HG03469 (cell line): Measurements from ENCODE around the gene DNAH11.
"Not testable (repeated sequence)": the region's sequence is repeated elsewhere in the genome, so short reads cannot be mapped to it uniquely, and the experiment has no call there.

Source experiments
- ATAC-seq: cut with Tn5 transposase; IDR thresholded peaks from one replicate; pipeline ENCODE4 v1.9.1; 2021; ENCODE audit warnings: mild to moderate bottlenecking, moderate library complexity, moderate number of reproducible peaks; ENCODE audit not compliant: unreplicated experiment

DNAH11 gene

DNA sequence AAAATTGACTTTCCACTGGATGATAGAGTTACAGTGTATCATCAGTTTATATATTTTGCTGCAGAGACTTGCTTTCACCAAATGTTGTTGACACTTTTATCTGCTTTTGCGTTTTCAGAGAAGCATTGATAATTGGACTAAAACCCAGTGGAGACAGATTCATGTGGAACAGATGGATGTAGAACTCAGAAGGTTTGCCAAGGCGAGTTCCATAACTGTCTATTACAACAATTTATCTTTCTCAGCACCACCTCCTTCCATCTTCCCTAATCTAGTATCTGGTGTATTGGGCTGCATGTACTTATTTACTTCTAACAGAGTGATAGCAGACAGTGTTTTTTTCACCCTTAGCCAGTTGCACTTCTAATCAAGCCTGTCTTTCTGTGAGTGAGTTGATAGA lies 73.3 kb downstream of the DNAH11 start:
- ATAC-seq, result no peak

DNA sequence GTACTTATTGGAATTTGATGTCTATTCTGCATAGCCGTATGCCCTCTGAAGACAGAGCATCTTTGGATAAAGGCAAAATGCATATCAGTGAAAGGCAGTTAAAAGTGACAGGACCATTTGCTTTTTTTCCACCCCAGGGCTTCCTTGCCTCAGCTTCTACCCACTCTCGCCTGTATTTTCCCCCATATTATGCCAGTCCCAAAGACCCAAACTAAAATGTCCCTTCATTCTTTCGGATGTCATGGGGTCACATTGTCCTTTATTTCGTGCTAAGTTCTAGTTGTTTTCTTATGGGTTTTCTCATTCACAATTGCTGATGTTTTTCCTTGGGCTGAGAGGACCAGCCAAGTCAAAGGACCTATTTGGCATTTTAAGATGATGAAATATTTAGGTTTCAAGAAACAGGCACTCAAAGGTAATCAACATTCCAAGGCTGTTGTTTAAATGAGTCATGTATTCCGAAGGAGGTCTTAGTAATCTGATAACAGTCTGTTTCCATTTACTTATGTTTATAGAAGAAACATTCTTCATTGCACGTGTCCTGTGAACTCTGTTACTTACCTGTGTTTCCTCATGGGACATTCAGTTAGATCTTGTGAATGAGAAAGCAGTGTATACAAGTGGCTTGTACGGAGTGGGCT lies 74.1 kb downstream of the DNAH11 start:
- ATAC-seq, result no peak

DNA sequence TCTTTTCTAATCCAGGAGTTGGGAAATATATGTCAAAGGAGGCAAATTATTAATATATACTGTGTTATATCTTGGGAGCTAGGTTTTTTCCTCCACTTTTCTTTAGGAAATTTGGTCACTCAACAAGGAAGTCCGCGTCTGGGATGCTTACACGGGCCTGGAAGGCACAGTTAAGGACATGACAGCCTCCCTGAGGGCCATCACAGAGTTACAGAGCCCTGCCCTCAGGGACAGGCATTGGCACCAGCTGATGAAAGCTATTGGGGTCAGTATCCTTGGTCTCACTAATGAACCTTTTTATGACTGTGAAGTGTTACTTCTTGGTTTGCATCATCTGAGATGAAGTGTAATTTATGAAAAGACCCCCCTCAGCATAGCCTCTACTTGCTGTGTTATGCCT lies 74.7 kb downstream of the DNAH11 start:
- no peak for ATAC-seq

DNA sequence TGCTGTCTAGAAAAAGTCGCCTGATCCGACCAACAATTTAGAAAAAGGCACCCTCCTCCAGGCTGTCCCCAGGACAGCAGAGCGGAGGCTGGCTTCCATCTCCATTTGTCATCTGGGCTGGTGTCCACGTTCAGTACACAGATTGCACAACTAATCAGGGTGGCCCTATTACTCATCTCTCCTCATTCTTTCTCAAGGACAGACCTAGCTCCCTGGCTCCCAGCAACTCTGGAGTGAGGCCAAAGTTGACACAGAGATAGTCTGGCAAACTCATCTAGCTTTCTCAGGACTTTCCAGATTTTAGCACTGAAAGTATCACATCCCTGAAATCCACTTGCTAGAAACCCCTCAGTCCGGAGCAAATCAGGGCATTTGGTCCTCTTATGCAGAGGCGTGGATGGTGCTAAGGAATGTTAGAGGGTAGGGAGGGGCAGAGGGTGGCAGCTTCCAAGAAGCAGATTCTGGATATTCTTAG lies 75.1 kb downstream of the DNAH11 start:
- no peak for ATAC-seq

DNA sequence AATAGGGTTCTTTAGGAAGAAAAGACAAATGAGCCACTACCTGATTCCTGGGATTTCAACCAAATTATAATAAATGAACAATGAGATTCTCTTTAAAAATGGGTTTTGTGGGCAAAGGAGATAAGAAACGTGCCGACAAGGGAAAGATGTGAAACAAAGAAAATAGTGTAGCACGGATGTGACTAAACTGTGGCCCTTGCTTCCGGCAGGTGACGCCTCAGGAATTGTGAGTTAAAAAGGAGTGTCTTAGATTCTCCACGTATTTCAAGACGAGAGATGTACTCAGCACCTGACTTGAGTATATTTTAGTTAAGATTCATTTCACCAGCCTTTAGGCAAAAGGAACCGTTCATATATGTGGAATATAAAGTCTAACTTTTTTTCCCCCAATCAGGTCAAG lies 75.9 kb downstream of the DNAH11 start:
- ATAC-seq, result no peak

DNA sequence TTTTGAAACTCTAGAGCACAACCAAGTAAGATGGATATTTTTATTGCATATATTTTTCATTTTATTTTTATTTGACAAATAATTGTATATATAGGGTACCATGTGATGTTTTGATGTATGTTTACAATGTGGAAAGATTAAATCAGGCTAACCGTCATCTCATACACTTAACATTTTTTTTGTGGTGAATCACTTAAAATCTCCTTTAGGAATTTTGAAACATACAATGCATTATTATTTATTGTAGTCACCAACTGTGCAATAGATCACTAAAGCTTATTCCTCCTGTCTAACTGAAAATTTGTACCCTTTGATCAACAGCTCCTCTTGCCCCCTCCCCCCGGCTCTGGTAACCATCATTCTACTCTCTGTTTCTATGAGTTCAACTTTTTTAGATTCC lies 77.2 kb downstream of the DNAH11 start:
- ATAC-seq, result no peak

DNA sequence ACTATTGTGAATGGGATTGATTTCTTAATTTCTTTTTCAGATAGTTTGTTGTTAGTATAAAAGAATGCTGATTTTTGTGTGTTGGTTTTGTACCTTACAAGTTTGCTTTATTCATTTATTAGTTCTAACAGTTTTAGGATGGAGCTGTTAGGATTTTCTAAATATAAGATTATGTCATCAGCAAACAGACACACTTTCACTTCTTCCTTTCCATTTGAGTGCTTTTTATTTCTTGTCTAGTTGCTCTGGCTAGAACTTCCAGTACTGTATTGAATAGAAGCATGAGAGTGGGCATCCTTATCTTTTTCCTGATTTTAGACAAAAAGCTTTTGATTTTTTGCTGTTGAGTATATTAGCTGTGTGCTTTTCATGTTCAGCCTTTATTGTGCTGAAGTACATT lies 81.5 kb downstream of the DNAH11 start:
- no peak for ATAC-seq

DNA sequence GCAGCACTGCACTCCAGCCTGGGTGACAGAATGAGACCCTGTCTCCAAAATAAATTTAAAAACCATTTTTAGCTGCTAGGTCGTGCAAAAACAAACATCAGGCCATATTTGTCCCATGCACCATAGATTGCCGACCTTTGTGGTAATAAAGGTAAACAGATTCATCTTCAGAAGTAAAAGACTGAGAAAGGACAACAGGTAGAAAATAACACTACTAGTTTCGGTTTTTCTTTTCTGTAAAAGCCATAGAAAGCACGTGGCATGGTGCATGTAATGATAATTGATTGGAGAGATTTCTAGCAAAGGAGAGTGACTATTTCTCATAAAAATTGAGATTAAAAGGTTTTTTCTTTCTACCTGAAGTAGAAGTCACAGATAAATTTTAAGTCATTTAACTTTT lies 93.9 kb downstream of the DNAH11 start:
- no peak for ATAC-seq

DNA sequence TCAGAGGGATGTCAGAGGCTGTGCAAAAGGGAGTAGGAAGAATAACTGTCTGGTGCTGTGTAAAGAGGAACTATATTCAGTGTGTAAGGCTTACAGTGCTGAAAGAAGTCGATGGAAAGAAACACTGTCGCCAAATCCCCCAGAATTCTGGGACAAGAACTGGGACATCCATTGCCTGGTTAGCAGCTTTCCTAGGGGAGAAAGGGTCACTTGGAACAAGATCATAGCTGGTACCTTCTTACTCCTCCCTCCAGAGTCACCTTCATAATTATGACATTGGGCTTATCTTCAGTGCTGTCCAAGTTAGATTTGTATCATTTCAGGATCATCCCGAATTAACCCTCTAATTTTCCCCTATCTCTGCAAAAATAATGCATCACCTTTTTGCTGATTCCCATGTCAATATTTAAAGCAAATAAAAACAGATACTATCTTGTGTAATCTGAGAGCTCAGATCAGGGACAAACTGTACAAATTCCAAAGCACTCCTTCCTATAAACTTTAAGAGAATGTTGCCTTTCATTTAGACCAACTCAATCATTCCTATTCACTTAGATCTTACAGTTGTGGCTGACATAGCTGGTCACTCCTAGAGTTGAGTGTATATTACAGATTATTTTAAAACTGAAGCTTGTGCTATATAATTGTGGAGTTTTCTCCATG lies 96.5 kb downstream of the DNAH11 start:
- ATAC-seq, result no peak

DNA sequence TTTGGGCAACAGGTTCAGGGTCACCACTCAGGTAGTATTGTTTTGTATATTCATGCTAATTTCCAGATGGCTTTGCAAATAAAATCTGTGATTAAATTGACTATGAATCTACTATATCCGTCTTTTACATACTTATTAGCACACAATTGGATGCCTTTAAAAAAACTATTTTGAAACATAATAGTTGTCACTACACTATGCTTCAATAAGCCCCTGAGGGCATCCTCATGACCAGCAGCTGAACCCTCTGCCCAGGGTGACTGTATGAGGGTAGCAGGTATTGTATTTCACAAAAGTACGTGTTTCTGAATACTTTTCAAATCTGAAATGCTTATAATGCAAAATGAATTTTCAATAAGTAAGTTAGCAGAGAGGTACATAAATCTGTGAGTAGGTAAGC lies 97.3 kb downstream of the DNAH11 start:
- ATAC-seq, result no peak

DNA sequence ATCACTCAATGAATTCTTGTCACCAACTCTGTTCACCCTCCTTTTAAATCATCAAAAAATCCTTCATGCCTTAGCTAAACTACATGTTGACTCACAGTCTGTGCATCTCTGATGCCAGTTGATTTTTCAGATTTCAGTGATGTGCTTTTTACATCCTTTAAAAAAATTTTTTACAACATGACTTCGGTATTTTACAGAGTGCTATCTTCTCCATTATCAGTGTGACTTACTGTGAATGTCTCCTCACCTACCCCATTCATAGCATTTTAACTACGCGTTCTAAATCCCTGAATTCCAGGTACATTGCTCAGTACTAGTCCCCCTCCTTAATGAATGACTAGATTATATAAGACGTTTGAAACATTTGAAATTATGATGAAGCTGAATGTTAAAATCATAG lies 98.7 kb downstream of the DNAH11 start:
- no peak for ATAC-seq

DNA sequence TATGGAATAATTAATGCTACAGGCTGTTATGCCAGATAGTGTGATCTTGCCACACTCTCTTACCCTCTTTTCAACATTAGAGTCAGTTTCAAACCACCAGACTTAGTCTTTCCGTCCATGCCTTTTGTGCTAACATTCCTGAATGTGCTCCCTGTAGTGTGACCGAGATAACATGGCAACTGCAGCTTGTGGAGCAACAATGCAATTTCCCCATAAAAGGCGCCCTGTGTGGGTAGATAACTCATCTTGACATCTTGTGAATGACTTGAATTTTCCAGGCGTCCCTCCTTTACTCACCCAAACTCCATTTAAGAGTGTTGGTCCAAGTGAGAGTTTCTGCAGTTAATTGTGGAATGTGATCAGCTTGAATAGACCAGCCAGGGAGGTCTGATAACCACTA lies 99.6 kb downstream of the DNAH11 start:
- ATAC-seq, result no peak

DNA sequence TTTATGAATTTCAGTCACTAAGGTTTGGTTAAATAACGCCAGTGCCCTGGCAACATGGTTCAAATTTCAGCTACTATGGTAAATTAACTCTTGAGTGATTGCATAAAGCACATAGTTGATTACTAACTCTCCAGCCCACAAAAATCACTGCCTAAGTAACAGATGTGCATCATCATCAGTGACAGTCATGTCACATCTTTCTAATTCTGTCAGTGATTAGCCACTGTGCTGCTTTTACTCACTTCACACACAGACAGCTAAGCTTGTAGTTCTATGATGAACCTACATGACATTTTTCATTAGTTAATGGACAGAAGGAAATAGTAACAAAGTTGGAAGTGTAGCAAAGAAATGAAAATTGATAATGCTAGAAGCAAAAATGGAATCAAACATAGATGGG lies 108.9 kb downstream of the DNAH11 start:
- no peak for ATAC-seq

DNA sequence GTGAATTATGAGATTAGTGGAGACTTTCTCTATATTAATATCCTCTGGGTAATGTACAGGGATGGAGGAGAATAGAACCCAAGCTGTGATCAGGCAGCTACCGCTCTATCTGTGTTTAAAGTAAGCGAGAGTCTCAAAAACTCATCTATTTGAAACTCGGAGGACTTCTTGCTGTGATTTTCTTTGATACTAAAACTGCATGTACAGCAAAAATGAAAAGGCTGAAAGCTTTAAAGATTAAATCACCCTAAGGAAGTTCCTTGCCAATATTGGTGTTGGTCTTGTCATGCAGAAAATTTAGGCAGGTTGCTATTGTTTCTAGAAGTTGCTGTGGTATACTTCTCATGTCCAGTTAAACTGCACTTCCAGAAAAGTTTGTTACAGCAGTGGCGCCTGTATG lies 110.8 kb downstream of the DNAH11 start:
- no peak for ATAC-seq

DNA sequence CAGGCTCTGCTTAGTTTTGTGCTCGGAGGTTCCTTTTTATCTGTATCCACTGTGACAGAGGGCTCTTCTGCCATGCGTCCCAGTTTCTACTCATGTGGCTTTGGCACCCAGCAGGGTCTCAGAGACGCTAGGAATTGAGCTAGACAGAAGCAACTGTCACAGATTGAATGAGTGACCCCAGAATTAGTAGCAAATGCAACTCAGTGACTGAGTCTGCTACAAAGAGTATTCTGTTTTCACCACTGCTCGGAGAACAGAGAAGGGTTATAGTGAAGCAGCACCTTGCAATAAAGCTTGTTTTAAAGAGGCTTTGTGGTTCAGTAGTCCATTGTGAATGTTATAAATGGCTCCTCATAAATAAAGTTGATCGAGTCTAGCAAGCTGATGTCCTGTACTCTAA lies 113.2 kb downstream of the DNAH11 start:
- no peak for ATAC-seq

DNA sequence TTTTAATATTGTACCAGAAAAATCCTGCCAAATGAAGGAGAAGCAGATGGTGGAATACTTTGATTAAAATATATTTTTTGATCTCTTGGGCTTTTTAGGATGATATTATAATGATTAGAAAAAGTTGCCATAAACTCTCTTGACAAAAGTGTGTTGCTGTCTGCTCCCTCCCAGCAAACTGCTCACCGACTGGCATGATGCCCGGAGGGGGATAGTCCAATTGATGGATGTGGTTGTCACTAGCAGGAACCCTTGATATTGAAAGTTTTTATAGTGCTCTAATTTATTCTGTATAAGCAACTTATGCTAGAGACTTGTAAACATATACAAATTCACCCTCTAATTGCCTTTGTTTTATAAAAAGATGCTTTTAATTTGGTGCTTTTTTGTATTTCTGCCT lies 114.0 kb downstream of the DNAH11 start:
- ATAC-seq, result no peak

DNA sequence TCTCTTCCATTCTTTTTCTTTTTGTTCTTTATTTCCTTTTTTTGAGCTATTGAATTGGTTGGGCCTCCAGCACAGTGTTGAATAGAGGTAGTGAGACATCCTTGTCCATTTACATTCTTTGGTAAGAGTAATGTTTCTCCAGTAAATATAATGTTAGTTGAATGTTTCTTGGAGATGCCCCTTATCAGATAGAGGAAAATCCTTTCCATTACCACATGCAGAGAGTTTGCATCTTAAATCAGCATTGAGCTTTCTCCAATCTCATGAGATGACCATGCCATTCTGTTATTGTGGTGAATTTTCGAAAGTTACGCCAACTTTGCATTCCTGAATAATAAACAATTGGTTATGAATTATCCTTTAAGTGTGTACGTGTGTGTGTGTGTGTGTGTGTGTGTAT lies 127.7 kb downstream of the DNAH11 start:
- no peak for ATAC-seq

DNA sequence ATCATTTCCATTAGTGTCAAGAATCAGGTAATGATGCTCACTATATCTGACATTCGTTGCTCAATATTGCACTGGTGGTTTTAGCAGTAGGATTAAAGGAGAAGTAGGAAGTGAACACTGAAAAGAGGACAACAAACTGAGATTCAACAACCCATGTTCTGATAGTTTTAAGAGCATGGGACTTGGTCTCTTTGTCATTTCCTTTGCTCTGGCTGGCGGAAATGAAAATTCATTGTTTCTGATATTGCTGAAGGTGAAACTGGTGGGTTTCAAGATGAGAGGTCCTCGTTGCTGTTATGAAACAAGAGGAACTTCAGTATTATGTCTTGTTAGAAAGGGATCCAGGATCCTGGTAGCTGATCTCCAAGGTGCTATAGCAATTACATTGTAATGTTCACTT lies 129.0 kb downstream of the DNAH11 start:
- ATAC-seq, result peak; percentile 90

DNA sequence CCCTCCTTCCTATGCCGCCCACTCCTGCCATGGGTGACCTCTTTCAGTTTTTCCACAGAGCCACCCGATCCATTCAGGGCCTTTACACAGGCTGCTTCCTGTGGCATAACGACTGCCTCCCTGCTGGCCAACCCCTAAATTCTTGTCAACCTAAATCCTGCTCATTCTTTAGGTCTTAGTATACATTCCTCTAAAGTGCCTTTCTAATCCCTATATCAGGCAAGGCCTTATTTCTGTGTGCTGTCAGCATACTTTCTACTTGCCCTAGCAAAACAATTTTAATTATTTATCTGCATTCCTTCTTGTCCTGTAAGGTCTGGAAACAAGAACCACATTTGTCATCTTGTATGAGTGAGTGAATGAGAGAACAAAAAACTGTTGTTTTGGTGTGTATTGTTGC lies 132.4 kb downstream of the DNAH11 start:
- no peak for ATAC-seq

DNA sequence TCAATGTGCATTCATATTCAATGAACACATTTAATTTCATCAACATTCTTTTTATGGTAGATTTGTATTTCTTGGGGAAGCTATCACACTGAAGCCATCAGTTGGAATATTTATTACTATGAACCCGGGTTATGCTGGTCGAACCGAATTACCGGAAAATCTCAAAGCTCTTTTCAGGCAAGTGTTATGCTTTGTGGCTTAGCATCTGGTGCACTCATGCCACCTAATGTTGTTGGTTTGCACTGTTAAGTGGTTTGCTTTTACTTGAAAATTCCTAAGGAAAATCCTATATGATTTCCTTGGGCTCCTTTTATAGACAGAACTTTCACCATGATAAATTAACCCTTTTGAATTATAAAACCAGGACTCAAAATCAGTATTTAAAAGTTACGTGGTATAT lies 147.9 kb downstream of the DNAH11 start:
- ATAC-seq, result no peak

DNA sequence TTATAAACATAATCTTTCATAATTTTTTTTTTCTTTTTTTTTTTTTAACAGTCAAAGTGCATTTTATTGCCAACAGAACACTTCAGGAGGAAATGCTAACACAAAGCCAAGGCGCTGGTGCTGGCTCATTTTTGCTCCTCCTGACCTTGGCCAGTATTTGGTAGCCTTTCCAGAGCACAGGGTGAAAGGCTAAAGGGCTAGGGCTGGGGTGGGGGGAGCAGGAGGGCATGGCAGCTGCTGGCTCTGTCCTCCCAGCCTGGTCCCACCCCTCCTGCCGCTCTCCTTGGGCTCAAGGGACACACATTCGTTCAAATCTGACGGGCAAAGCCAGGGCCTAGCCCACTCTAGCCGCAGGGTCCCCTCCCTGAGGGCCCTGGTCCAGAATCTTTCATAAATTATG lies 148.3 kb downstream of the DNAH11 start:
- ATAC-seq, result not testable (repeated sequence)

DNA sequence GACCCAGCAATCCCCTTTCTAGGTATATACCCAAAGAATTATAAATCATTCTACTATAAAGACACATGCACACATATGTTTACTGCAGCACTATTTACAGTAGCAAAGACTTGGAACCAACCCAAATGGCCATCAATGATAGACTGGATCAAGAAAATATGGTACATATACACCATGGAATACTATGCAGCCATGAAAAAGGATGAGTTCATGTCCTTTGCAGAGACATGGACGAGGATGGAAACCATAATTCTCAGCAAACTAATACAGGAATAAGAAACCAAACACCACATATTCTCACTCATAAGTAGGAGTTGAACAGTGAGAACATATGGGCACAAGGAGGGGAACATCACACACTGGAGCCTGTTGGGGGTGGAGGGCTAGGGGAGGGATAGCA lies 157.7 kb downstream of the DNAH11 start:
- ATAC-seq, result not testable (repeated sequence)

DNA sequence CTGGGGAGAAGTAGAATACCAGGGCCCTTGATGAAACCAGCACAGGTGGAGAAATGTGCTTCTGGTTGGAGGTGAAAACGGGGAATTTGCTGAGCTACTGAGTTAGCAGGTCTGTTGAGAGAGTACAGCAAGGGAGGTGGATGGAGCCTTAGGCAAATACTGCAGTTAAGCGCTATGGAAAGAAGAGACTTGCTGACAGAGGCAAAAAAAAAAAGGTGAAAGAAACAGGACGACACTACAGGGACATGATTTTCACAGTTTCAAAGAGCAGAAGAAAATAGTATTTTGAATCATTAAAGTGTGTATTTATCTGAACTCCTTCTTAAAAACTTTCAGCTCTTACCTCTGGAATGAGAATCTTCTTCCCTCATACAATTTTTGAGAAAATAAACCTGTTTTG lies 159.5 kb downstream of the DNAH11 start:
- no peak for ATAC-seq
